GM18505 (cell line): ENCODE results near the gene BCAM.

Experiments used
- ATAC-seq: cut with Tn5 transposase; IDR thresholded peaks from one replicate; pipeline ENCODE4 v1.9.1; 2021; ENCODE audit not compliant: unreplicated experiment
- POLR2A ChIP-seq: IDR thresholded peaks from 4 replicates; pipeline ENCODE4 v1.6.1; 2011; ENCODE audit warnings: borderline replicate concordance; ENCODE audit not compliant: insufficient read depth, insufficient read length; ENCODE audit errors: extremely low read depth

The BCAM gene

DNA sequence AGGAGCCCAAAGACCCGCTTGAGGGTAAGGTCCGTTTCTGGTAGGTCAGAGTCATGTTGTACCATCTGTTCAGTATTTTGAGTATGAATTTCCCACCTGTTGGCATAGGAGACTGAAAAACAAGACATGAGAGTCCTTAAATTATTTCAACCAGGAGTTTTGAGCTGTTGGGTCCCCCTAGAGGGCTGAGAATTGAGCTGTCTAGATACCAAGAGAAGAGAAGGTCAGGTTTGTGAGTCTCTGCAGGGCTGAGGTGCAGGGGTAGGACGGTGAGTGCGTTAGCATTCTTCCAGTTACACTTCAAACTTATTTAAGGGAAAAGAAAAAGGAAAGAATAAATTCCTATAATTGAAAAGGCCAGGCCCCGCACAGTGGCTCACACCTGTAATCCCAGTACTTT is 26.2 kb upstream of the BCAM start:
- TF ChIP-seq POLR2A = no peak
- no peak for ATAC-seq

DNA sequence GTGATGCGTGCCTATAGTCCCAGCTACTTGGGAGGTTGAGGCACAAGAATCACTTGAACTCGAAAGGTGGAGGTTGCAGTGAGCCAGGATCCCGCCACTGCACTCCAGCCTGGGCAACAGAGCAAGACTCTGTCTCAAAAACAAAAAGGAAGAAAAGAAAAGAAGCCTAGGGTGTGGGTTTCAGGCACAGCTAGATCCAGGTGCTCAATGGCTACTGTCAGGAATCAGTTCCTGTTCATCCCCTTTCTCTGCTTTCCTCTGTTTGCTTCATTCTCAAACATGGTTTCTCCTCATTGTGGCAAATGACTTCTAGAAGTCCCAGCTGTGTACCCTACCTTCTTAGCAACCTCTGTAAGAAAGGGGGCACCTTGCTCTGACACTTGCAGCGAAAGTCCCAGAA is 25.4 kb upstream of the BCAM start:
- no peak for TF ChIP-seq POLR2A
- no peak for ATAC-seq

DNA sequence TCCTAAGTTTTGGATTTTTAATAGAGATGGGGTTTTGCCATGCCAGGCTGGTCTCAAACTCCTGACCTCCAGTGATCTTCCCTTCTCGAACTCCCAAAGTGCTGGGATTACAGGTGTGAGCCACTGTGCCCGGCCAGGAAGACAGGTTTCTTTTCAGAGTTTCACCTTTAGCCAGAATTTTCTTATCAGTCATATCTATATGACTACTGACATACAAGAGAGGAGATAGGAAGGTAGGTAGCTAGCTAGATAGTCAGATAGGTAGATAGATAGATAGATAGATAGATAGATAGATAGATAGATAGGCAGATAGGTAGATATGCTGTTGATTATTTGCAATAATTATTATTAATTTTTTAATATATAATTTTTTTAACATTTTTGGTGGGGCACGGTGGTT is 23.6 kb upstream of the BCAM start:
- ATAC-seq = no peak

GRCh38 chr19:44785993-44786392 is 22.9 kb upstream of the BCAM start:
- ATAC-seq = no peak
- no peak for TF ChIP-seq POLR2A

More for the DNA sequence above, 23.6 kb upstream of the BCAM start:
- TF ChIP-seq POLR2A = no peak

DNA sequence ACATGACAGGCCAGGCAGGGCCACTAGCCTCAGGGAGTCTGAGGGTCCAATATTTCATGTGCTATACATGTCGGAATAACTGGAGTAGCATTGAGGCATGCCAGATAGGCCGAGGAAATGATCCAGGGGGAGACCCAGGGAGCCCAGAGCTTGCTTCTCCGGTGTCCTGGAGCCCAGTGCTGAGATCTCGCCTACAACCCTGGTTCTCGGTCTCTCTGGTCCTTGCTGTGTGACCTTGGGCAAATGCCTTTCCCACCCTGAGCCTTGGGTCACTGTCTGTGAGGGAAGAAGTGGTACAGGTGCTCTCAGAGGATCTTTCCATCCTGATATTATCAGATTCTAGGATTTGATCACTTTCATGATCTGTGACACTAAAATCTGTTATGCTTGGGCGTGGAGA is 19.9 kb upstream of the BCAM start:
- no peak for TF ChIP-seq POLR2A
- no peak for ATAC-seq

DNA sequence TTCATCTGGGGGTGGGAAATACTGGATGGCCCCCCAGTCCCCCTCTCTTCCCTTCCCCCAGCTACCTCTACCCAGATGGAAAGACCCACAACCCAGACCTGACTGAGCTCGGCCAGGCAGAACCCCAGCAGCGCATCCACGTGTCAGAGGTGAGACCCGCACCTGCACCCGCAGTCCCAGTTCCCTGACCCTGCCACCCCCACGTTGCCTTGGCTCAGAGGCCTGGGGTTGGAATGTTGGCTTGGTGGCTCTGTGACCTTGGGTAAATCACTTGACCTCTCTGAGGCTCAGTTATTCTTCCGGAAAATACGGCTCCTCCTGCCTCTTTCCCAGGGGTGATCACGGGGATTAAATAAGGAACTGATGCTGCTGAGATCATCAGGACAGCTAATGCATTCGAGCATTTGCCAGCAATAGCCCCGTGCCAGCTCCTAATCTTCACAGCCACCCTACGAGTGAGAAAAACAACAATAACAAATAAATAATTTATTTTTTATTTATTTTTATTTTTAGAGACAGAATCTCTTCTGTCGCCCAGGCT is 18.9 kb upstream of the BCAM start:
- no peak for ATAC-seq
- TF ChIP-seq POLR2A = no peak

DNA sequence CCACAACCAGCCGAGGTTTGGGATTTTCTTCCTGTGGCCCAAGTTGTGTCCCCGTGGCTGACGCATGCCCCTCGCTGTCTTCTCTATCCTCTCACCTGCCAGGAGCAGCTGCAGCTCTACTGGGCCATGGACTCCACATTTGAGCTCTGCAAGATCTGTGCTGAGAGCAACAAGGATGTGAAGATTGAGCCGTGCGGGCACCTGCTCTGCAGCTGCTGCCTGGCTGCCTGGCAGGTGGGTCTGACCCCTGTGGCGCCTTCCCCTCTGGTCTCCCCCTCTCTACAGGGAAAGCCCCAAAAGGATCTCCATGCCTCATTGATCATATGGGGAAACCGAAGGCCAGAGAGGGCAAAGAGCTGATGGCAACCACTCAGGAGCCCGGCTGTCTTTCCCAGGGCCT is 16.6 kb upstream of the BCAM start:
- TF ChIP-seq POLR2A = no peak
- no peak for ATAC-seq

DNA sequence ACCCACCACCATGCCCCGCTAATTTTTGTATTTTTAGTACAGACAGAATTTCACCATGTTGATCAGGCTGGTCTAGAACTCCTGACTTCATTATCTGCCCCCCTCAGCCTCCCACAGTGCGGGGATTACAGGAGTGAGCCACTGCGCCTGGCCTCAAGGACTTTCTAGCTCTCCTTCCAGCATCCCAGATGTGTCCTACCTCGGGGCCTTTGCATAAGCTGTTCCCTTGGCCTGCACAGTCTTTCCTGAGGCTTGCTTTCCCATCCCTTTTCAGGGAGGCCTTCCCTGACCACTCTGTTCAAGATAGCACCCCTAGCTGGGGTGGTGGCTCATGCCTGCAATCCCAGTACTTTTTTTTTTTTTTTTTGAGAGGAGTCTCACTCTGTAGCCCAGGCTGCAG is 14.3 kb upstream of the BCAM start:
- no peak for ATAC-seq
- no peak for TF ChIP-seq POLR2A

DNA sequence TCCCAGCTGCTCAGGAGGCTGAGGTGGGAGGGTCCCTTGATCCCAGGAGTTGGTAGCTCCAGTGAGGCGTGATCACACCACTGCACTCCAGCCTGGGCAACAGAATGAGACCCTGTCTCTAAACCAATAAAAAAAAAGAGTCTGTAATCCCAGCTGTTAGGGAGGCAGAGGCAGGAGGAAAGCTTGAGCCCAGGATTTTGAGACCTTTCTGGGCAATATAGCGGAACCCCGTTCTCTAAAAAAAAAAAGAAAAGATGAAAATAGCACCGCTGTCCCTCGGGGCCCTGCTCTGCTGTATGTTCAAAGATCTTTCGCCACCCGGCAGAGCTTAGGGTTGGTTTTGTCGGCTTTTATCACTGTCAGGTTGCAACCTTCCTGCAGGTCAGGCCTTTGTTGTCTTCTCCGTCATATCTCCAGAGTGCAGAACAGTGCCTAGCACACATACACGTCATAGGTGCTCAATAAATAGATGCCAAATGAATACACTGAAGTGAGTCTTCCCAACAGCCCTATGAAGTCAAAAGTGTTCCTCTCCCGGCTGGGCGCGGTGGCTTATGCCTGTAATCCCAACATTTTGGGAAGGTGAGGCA is 13.4 kb upstream of the BCAM start:
- no peak for TF ChIP-seq POLR2A
- no peak for ATAC-seq

GRCh38 chr19:44796701-44797115 is 12.2 kb upstream of the BCAM start:
- ATAC-seq = no peak
- no peak for TF ChIP-seq POLR2A

- ATAC-seq = no peak
- no peak for TF ChIP-seq POLR2A
These were observed 9.1 kb upstream of the BCAM start for GRCh38 chr19:44799627-44800346.

GRCh38 chr19:44800461-44800860 is 8.4 kb upstream of the BCAM start:
- ATAC-seq = peak; percentile 85
- TF ChIP-seq POLR2A = no peak

DNA sequence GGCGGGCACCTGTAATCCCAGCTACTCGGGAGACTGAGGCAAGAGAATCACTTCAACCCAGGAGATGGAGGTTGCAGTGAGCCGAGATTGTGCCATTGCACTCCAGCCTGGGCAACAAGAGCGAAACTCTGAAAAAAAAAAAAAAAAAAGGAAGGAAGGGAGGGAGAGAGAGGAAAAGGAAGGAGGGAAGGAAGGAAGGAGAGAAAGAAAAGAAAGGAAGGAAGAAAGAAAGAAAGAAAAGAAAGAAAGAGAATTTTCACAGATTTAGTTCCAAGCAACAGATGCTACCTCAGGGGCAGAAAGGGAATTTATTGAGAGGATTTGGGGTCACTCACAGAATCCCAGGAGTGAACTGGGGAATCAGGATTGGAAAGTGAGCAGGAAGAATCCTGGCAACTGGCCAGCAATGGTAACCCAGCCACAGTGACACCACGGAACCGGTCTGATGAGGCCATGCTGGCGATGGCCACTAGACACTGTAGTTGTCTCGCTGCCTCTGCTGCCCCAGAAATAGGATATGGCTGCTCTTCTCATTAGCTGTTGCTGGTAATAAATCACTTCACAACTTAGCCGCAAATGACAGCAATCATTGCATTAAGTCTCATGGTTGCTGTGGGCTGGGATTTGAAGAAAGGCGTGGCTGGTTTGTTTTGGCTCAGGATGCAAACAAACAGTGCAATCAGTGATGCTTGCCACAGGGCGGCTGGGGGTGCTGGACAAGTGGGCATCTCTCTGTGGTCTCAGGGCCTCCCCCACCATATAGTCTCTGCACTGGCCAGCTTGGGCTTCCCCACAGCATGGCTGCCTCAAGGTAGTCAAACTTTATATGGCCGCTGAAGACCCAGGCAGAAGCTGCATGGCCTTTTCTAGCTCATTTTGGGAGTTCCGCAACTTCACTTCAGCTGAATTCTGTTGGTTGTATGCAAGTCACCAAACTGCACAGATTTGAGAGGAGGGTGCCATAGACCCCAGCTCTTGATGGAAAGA is 5.2 kb upstream of the BCAM start:
- TF ChIP-seq POLR2A = no peak
- no peak for ATAC-seq
